ENCODE measurements around the gene KCTD1.

DNA sequence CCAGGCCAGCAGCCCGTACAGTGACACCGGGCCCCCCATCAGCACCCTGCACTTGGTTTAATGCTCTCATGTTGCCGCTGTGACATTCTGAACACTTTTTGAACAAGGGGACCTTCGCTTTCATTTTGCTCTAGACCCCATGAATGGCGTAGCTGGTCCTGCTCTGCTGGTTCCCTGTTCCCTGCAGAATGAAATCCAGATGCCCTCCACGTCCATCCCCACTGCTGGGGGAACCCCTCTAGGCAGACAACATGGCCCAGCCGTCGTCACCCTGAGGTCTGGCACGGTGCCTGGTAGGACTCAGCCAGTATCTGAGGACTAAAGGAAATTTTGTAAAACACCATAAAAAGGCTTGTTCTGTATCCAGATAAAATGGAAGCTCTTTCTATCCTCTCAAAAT, 128.6 kb downstream of the KCTD1 start:
- TF ChIP-seq, protein P1, sequence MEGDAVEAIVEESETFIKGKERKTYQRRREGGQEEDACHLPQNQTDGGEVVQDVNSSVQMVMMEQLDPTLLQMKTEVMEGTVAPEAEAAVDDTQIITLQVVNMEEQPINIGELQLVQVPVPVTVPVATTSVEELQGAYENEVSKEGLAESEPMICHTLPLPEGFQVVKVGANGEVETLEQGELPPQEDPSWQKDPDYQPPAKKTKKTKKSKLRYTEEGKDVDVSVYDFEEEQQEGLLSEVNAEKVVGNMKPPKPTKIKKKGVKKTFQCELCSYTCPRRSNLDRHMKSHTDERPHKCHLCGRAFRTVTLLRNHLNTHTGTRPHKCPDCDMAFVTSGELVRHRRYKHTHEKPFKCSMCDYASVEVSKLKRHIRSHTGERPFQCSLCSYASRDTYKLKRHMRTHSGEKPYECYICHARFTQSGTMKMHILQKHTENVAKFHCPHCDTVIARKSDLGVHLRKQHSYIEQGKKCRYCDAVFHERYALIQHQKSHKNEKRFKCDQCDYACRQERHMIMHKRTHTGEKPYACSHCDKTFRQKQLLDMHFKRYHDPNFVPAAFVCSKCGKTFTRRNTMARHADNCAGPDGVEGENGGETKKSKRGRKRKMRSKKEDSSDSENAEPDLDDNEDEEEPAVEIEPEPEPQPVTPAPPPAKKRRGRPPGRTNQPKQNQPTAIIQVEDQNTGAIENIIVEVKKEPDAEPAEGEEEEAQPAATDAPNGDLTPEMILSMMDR (conservative IDR thresholded peaks at IDR 0.05 in 1 of 2, IDR thresholded peaks at IDR 0.05 in 1 of 2; ENCODE audit: low read depth in 1 of 2, low read length in 2 of 2), result no peak
- no peak for TF ChIP-seq EZH2 (IDR thresholded peaks at IDR 0.05; ENCODE audit: low read length, missing control alignments)

All from fibroblast of lung (primary cell).